Stimulated activated CD4-positive, alpha-beta T cell treated with anti-CD3 and anti-CD28 coated beads, Interleukin-15, amount 100 ng/mL, for 48 hours (primary cell): Measurements from ENCODE around the gene NSUN5.
"Not testable (repeated sequence)": the region's sequence is repeated elsewhere in the genome, so short reads cannot be mapped to it uniquely, and the experiment has no call there.

Experiments
- DNase-seq, 2 donors: peaks; one replicate each; pipeline ENCODE4 v3.0.0-alpha.2; 2020; ENCODE audit warnings: low read depth in 2 of 2

NSUN5 gene

GRCh38 chr7:73308665-73309214 is at the start of gene NSUN5:
Gene NSUN5, minus strand, starts transcription at chr7:73308826. Its CDS starts 36 bp downstream, at chr7:73308790.
- DNase-seq = peak; percentile 87 to 91

DNA sequence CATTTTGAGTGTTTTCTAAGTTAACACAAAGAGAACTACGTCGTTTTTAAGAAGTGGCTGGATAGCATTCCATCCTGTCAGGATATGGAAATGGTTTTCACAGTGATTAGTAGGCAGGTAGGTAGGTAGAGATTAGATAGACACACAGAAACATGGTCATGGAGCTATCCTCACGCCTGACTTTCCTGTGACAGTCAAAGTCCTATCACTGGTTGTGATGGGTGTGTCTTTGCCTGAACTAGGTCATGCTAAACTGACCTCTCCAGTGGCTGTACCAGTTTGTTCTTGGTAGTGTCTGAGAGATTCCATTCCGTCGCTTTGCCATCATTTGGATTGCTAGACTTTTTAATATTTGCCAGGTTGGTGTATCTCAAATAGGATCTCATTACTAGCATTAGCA is 47.5 kb upstream of the NSUN5 start:
- DNase-seq = no peak

GRCh38 chr7:73354821-73355220 is 46.2 kb upstream of the NSUN5 start:
- no peak for DNase-seq

DNA sequence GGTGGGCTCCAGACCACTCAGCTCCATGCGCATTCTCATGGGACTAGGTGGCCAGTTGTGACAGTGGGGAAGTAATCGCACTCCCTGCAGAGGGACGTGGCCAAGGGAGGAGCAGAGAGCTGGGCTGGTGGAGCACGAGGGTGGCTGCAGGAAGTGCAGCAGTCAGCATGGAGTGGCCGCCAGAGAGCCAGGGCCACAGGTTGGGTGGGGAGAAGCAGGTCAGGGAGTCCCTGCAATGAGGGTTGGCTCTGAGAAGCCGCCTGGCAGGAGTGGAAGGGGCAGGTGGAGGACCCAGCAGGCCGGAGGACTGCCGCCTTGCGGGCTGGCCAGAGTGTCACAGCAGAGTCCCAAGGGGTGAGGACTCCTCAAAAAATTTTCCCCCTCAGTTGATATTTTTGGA is 45.6 kb upstream of the NSUN5 start:
- DNase-seq = no peak

- DNase-seq = no peak
Observed at GRCh38 chr7:73353243-73353642, 44.6 kb upstream of the NSUN5 start.

DNA sequence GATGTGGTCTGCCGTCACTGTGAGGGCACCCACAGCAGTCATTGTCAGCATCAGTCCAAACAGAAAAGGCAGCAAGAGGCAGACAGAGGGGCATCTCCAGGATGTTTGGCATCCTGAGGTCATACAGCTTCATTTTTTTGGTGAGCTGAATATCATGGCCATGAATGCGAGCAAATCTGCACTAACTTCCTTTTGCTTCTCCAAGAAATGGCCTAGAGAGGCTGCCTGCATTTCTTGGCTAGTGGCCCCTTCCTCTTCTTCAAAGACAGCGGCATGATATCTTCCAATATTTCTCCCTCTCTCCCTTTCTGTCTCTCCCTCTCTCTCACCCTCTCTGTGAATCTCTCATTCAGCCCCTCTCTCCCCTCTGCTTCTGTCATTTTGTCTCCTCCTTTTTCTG is 44.2 kb upstream of the NSUN5 start:
- DNase-seq = no peak

DNA sequence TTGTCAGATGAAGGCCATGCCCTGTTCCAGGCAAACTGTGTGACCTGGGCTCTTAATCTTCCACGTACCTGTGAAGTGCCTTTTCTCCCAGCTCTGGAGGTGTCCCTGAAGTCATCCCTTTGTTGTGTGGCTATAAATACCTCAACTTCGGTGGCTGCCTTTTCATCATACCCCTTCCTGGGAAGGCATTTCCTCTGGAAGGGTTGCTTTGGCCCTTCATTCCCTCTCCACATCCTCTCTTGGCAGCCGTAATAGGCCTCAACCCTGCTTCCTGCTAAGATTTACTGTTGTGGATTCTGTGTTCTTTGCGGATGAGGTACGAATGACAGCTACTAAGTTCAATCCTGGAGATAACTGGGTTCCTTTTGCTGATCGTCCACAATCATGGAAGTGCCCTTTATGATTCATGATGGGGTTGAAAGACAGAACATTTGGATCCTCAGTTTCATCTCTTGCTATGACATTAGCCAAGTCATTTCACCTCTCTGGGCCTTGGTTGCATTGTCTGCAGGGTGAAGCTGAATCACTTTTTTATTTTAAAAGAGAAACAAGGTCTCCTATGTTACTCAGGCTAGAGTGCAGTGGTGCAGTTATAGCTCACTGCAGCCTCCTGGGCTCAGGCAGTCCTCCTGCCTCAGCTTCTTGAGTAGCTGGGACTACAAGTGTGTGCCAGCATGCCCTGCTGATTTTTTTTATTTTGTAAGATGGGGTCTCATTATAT is 43.0 kb upstream of the NSUN5 start:
- no peak for DNase-seq

- DNase-seq = no peak
Observed at GRCh38 chr7:73350306-73351068, 41.9 kb upstream of the NSUN5 start.

DNA sequence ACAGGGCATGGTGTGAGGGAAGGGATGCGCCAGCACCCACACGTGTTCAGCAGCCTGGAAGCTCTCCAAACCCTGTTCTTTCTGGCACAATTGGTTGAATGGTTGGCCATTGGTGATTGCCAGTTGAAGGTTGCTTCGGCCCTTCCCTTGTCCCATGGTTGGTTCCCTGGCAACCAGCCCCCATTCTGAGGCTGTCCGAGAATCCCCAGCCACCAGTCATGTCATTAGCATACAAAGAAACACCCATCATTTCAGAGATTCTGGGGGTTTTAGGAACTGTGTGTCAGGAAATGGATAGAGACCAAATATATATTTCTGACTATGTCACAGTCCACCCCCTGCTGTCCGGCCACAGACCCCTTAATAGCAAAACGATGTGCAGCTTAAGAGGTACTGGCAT is 41.1 kb upstream of the NSUN5 start:
- no peak for DNase-seq

DNA sequence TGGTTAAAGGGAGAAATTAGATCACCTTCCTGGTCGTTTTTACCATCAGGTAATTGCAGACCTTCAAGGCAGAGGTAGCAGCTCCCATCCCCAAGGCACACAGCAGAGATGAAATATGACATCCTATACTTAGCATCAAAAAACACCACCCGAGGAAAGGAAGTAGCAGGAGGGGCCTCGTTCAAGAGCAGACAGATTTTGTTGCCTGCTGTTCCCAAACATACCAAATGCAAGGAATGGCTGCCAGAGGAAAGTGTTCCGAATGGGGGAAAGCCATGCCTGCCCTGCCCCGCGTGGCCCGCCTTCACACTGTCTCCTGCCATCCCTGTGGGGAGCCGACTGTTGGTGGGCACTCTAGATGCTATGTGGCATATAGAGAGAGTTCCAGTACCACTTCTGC is 37.3 kb upstream of the NSUN5 start:
- no peak for DNase-seq

DNA sequence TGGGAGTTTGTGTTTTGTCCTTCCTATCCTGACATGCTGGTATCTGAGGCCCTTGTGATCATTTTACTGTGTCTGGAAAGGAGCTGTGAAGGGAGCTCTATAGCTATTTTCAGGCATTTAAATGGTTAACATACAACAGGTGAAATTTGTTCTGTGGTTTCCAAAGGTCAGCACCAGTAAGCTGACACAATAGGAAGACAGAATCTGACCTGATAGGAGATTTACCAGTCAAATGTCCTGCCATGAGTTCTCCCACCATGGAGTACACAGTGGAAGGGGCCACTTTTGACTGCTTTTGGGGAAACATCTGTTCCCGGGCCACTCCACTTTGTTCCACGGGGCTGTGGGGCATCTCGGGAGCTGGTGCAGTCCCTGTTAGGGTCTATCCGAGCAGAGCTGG is 36.9 kb upstream of the NSUN5 start:
- DNase-seq = no peak

DNA sequence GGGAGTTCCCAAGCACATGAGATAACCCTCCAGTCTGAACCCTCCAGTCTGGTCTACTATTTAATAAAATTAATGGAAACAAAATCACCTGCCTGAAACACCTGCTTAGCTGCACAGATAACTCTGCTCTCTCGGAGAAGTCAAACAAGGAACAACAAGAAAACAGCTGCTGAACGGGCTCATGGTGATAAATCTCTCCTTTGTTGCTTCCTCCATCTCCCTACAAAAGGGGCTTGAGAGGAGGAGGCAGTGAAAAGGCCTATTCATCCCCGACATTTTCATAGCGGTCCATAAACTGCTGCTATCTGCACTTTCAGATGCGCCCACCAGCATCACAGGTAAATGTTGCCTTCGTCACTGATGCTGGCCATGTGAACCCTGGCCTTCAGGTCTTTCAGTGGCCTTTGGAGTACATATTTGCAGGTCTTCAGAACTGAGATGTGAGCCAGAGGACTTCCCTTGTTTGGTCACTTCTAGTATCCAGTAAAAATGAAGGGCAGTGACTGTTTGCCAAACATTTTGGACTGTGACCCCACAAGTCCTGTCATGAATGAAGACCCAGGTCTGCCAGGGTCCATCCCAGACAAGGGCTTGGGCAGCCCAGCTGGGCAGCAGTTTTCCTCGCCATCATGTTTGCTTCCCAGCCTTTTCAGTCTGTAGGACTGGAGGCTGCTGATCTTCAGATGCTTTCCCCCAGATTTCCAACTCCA is 35.2 kb upstream of the NSUN5 start:
- no peak for DNase-seq

DNA sequence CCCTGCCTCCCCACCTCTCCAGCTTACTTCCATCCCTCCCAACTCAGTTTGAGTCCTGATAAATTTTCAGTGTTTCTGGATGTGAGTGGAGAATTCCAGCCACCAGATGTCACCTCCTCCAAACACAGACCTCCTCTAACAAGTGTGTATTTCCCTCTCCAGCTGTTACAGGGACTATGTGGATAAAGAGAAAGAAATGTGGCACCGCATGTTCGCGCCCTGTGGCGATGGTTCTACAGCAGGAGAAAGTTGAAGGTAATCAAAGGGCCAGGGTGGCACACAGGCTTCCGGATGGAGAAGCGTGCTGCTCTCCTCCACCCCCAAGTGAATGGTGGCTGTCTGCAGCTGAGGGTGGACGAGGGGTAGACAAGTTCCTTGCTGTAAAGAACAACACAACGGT is 34.0 kb upstream of the NSUN5 start:
- DNase-seq = no peak

DNA sequence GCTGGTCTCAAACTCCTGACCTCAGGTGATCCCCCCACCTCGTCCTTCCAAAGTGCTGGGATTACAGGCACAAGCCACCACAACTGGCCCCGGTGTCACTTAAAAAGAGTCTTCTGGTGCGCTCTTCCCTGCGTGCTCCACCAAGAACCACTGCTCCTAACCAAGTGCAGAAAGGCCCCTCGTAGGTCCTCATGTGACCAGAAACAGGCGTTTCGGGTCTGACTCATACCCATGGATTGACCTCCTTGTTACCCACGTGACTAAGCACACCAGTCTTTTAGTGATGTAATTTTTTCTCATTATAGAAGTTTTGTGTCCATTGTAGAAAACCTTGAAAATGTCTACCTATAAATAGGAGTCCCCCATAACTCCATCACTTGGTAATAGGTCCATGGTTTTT is 33.3 kb upstream of the NSUN5 start:
- DNase-seq = no peak

- DNase-seq = no peak
Observed at GRCh38 chr7:73340514-73340913, 31.9 kb upstream of the NSUN5 start.

DNA sequence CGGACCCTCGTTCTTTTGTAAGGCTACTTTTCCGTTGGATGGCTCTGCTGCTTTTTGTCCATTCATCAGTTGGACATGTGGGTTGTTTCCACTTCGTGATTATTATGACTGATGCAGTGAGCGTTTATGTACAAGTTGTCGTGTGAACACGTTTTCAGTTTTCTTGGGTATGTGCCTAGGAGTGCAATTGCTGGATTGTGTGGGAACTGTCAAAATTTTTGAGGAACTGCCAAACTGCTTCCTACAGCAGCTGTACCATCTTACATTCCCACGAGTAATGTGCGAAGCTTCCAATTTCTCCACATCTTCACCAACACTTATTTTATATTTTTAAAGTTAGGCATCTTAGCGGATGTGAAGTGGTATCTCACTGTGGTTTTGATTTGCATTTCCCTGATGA is 29.7 kb upstream of the NSUN5 start:
- DNase-seq = no peak

- DNase-seq = no peak
Observed at GRCh38 chr7:73332447-73332846, 23.8 kb upstream of the NSUN5 start.

DNA sequence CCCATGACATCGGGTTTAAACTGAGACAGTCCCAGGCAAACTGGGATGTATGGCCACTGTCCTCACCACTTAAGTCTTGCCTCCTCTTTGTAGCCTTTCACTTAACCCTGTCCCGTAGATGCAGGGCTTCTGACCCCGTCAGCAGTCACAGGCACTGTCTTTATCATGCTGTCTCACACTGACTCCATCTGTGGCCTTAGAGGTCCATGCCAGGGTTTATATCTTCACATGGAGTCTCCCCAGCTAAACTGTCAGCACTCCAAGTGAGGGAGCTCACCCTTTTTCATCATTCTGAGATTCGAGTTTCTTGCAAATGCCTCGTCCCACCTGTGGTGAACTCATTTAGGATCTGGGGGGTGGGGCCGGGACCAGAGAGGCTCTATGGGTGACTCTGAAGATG is 22.1 kb upstream of the NSUN5 start:
- no peak for DNase-seq

DNA sequence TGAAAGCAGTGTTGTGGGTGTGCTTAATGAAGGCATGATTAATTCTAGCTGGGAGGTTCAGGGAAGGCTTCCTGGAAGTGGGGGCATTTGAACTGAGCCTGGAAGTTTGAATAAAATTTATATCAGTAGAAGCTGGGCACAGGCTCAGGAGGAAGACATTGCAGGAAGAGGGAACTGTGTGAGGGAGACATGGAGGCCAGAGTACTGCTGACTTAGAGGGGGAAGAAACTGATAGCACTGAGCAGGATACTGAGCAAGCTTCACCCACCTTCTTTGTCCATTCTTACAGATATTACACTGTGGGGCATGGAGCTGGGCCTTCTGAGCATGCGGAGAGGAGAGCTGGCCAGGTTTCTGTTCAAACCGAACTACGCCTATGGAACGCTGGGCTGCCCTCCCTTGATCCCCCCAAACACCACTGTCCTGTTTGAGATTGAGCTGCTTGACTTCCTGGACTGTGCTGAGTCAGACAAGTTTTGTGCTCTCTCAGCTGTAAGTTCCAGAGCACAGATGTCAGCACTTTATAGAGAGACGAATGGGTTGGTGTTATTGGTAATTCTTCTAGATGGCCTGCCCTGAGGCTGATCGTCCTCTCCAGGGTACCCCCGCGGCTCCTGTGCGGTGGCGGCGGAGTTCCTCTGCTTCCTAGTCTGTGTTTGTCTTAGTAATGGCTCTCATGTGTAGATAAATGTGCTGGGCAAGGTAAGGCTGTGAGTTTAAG is 21.4 kb upstream of the NSUN5 start:
- no peak for DNase-seq

DNA sequence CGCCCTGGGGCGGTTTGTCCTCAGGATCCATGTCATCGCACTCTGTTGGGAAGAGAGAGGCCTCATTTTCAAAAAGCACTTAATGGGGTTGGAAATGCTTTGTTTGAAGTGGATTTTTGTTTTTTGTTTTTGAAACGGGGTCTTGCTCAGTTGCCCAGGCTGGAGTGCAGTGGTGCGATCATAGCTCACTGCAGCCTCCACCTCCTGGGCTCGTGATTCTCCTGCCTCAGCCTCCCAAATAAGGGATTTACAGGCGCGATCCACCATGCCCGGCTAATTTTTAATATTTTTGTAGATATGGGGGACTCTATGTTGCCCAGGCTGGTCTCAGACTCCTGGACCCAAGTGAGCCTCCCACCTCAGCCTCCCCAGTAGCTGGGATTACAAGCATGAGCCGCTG is 20.1 kb upstream of the NSUN5 start:
- no peak for DNase-seq

GRCh38 chr7:73327922-73328321 is 19.3 kb upstream of the NSUN5 start, which contains the start of the genes FKBP6 and TRIM50:
Gene FKBP6, plus strand, starts transcription at chr7:73328161. Its CDS starts 268 bp downstream, at chr7:73328429.
Gene TRIM50, minus strand, starts transcription at chr7:73328082. Its CDS starts 3,295 bp downstream, at chr7:73324787.
- DNase-seq = not testable (repeated sequence)

- not testable (repeated sequence) for DNase-seq
Observed at GRCh38 chr7:73327449-73327848, 18.8 kb upstream of the NSUN5 start.
